IPS-15b (cell line): ENCODE data around the gene ATMIN.
A peak's percentile ranks its signal among the peaks of the same experiment; 100 is the strongest.

Source experiments
- H3K27me3 ChIP-seq: one replicate; pipeline ENCODE4 v1.6.1; 2013; ENCODE audit warnings: low read length; ENCODE audit not compliant: control insufficient read depth, insufficient read depth
- H3K36me3 ChIP-seq: one replicate; pipeline ENCODE4 v1.6.1; 2013; ENCODE audit warnings: low read length; ENCODE audit not compliant: control insufficient read depth, insufficient read depth
- H3K4me1 ChIP-seq: one replicate; pipeline ENCODE4 v1.6.1; 2013; ENCODE audit warnings: mild to moderate bottlenecking, low read length; ENCODE audit not compliant: control insufficient read depth, insufficient read depth
- H3K4me3 ChIP-seq: one replicate; pipeline ENCODE4 v1.5.1; 2013; ENCODE audit warnings: low read depth, low read length
- H3K9ac ChIP-seq: one replicate; pipeline ENCODE4 v1.6.1; 2013; ENCODE audit warnings: low read depth, mild to moderate bottlenecking, low read length
- H3K9me3 ChIP-seq: one replicate; pipeline ENCODE4 v1.6.1; 2013; ENCODE audit warnings: mild to moderate bottlenecking, low read length; ENCODE audit not compliant: control insufficient read depth, insufficient read depth

ATMIN gene

DNA sequence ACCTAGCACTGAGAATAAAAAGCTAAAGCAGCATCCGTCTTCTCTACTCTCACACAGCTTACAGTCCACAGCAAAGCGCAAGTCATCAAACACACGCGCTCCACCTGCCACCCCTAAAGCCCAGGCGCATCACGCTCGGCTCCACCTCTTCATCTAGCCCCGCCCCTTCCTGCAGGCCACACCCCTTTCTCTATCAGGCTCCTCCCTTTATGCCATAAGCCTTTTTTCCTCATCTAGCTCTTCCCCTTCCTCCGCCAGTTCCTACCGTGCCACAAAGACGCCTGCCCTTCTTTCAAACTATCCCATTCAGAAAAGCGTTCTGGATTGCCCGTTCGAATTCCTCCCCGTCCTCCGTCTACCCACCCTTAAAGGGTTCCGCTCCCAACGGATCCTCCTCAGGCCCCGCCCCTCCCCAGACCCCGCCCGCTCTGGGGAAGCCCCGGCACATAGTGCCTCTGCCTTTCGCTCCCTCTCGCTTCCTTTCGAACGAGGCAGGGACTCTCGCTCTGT lies 41.0 kb downstream of the ATMIN start:
- no peak overlapping the region for H3K9ac ChIP-seq
- no peaks in the 10 kb centered on the region for H3K36me3 ChIP-seq
- H3K9me3 ChIP-seq, result no peaks in the 10 kb centered on the region
- H3K27me3 ChIP-seq, result no peaks in the 10 kb centered on the region
- H3K4me1 ChIP-seq, result no peaks in the 10 kb centered on the region
- H3K4me3 ChIP-seq, result peak overlapping the region; percentile 94

- H3K27me3 ChIP-seq, result no peaks in the 10 kb centered on the region
- H3K9me3 ChIP-seq, result no peaks in the 10 kb centered on the region
- H3K36me3 ChIP-seq, result no peaks in the 10 kb centered on the region
- H3K4me3 ChIP-seq, result peak within 1 kb of the TSS; percentile 94
- H3K4me1 ChIP-seq, result no peaks in the 10 kb centered on the region
- H3K9ac ChIP-seq, result peak within 1 kb of the TSS; percentile 97
Measured at GRCh38 chr16:81077076-81077940, 41.7 kb downstream of the ATMIN start, which contains the start of gene C16orf46. C16orf46 (minus strand) TSS chr16:81077238; CDS start chr16:81063955, 13,283 bp downstream.

DNA sequence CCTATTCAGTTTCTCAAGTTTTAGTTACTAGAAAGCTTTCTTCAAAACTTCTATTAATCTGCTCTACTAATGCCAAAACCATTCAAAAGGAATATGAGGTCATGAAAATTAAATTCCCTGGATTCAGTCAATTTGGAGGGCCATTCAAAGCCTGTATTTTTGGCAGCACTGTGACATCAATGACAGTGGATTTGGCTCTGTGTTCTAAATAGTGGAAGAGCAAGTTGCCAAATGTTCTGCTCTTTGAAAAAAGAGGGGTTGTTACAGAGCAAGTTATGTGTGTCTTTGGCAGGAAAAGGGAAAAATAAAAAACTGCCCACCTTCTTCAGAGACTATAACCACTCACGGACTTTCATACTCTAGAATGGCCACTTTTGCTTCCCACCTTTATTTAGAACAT lies 44.6 kb downstream of the ATMIN start:
- Histone ChIP-seq H3K9ac (no peak overlapping the region), H3K4me1 (no peaks in the 10 kb centered on the region)

DNA sequence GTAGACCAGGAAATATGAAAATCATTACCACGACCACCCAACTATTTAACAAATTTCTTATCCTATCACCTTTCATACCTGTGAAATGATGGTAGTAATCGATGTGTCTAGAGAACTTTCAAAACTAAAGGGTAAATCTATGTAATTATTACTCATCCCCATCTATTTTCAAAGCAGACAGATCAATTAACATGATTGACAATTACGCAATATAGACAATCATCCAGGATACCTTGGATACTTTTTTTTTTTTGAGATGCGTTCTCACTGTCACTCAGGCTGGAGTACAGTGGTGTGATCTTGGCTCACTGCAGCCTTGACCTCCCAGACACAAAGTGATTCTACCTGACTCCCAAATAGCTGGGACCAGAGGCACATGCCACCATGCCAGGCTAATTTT lies 45.4 kb downstream of the ATMIN start:
- Histone ChIP-seq H3K9me3 (no peaks in the 10 kb centered on the region), H3K27me3 (no peaks in the 10 kb centered on the region), H3K36me3 (no peaks in the 10 kb centered on the region), H3K9ac (no peak overlapping the region), H3K4me3 (no peak overlapping the region), H3K4me1 (no peaks in the 10 kb centered on the region)

More for the DNA sequence above, 44.6 kb downstream of the ATMIN start:
- H3K9me3 ChIP-seq, result no peaks in the 10 kb centered on the region
- no peaks in the 10 kb centered on the region for H3K27me3 ChIP-seq
- no peak overlapping the region for H3K4me3 ChIP-seq
- no peaks in the 10 kb centered on the region for H3K36me3 ChIP-seq

- Histone ChIP-seq H3K9ac (no peak overlapping the region), H3K27me3 (no peaks in the 10 kb centered on the region), H3K4me3 (no peak overlapping the region), H3K4me1 (no peaks in the 10 kb centered on the region), H3K36me3 (peaks cover 5% of the 10 kb centered on the region), H3K9me3 (no peaks in the 10 kb centered on the region)
Measured at GRCh38 chr16:81088836-81089235, 53.2 kb downstream of the ATMIN start.

DNA sequence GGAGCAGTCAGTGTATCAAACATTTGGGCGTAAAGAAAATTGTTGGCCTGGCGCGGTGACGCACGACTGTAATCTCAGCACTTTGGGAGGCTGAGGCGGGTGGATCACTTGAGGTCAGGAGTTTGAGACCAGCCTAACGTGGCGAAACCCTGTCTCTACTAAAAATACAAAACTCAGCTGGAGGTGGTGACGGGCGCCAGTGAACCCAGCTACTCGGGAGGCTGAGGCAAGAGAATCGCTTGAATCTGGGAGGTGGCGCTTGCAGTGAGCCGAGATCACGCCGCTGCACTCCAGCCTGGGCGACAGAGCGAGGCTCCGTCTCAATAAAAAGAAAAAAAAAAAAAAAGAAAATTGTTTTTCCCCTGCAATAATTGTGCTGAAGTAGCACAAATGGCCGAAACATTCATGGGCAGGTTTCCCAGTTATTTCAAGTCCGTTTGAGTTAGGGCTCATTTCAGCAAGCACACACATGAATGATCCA lies 59.2 kb downstream of the ATMIN start:
- H3K36me3 ChIP-seq, result peaks cover 4% of the 10 kb centered on the region
- no peak overlapping the region for H3K9ac ChIP-seq
- peak overlapping the region; percentile 73 for H3K4me3 ChIP-seq
- no peaks in the 10 kb centered on the region for H3K27me3 ChIP-seq
- no peaks in the 10 kb centered on the region for H3K9me3 ChIP-seq
- H3K4me1 ChIP-seq, result peaks cover 6% of the 10 kb centered on the region

- peak overlapping the region; percentile 37 for H3K9ac ChIP-seq
- H3K27me3 ChIP-seq, result no peaks in the 10 kb centered on the region
- H3K4me1 ChIP-seq, result peaks cover 6% of the 10 kb centered on the region
- no peaks in the 10 kb centered on the region for H3K9me3 ChIP-seq
- H3K4me3 ChIP-seq, result peak overlapping the region; percentile 73
- H3K36me3 ChIP-seq, result peaks cover 4% of the 10 kb centered on the region
Measured at GRCh38 chr16:81095653-81095952, 60.0 kb downstream of the ATMIN start.

DNA sequence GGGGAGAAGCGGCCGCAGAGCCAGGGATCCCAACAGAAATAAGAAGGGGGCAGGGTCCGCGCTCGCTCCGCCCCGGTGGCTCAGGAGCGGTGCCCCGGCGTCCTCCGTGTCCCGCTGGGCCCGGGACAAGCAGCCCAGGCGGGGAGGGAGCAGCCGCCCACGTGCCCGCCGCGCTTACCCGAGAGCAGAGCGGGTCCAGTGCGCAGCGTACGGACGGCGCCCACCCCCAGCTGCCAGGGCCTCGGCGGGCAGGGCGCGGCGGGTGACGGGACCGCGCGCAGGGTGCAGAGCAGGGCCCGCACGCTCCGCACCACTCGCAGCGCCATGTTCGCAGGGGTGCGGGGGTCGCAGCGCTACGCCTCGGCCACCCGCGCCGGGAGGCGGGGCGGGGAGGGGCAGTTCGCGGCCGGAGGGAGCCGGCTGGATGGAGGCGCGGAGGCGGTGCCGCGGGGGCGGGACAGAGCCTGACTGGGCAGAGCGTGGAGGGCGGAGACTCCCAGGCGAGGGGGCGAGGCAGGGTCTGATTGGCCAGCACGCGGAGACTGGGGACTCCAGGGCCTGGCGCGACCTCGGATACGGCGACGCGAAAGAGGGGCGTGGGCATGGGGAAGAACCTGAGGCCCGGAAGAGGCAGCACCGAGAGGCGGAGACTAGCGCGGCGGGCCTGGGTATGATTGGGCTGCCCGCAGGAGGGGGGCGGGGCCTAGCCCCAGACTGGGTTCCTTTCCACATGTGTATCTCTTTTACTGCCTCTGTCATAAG lies 60.5 kb downstream of the ATMIN start, which contains the start of gene GCSH:
GCSH (minus strand) TSS at position 443 of the 762 bp plus-strand sequence; CDS start at position 326, 117 bp downstream.
- H3K4me1 ChIP-seq, result peaks cover 6% of the 10 kb centered on the region
- peaks cover 4% of the 10 kb centered on the region for H3K36me3 ChIP-seq
- H3K9me3 ChIP-seq, result no peaks in the 10 kb centered on the region
- H3K4me3 ChIP-seq, result peak within 1 kb of the TSS; percentile 73
- peak within 1 kb of the TSS; percentile 37 for H3K9ac ChIP-seq
- H3K27me3 ChIP-seq, result no peaks in the 10 kb centered on the region

DNA sequence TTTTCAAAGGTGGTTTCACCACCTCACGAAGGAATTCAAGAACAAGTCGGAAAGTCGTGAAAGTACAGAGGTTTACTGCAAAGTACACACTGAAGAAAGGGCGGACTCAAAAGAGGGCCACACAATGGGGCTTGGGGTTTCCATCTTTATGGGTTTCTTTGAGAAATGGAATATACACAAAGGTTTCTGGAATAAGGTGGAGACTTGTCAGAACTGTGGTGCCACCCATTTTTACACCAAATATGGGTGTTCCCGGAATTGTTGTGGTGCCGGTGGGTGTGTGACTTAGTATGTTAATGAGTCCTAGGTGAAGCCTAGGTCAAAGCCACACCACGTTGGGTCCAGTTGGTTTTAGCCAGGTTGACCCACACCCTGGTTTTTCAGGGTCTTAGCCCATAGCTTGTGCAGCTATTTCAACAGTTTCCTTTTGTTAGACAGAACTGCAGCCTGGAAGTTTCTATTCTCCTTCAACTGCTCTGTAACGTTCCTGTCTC lies 61.1 kb downstream of the ATMIN start:
- Histone ChIP-seq H3K9me3 (no peaks in the 10 kb centered on the region), H3K9ac (no peak overlapping the region), H3K4me3 (peak overlapping the region; percentile 43), H3K36me3 (peaks cover 4% of the 10 kb centered on the region), H3K4me1 (peaks cover 6% of the 10 kb centered on the region), H3K27me3 (no peaks in the 10 kb centered on the region)
